Lower leg skin (tissue), 3 donors: ENCODE results near the gene SLC22A3.

ENCODE experiments used
- POLR2A ChIP-seq, 2 donors: fragments of 450-650 bp; IDR thresholded peaks; one replicate each; pipeline ENCODE4 v1.6.1; 2016 to 2017; ENCODE audit warnings: antibody characterized with exemption in 2 of 2, mild to moderate bottlenecking in 1 of 2, moderate library complexity in 1 of 2
- TF ChIP-seq, protein P1 (sequence below), 3 donors: fragments of 450-650 bp; IDR thresholded peaks; one replicate each; pipeline ENCODE4 v1.5.1; 2016; ENCODE audit warnings: antibody characterized with exemption in 3 of 3, mild to moderate bottlenecking in 3 of 3, moderate library complexity in 2 of 3

DNA sequence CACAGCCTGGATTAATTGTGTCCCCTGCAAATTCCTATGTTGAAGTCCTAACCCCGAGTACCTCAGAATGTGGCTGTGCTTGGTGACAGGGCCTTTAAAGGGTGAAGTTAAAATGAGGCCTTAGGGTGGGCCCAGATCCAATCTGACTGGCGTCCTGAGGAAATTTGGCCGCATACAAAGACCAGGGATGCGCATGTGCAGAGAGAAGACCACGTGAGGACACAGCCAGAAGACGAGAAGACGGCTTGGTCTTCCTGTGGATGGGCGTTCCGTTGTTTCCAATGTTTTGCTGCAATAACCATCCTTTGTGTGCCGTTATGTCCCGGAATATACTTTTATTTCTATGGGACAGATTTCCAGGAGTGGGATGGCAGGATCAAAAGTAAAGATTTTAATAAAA is 48.6 kb upstream of the SLC22A3 start:
- TF ChIP-seq POLR2A (IDR thresholded peaks at IDR 0.05), result no peak
- TF ChIP-seq, protein P1, sequence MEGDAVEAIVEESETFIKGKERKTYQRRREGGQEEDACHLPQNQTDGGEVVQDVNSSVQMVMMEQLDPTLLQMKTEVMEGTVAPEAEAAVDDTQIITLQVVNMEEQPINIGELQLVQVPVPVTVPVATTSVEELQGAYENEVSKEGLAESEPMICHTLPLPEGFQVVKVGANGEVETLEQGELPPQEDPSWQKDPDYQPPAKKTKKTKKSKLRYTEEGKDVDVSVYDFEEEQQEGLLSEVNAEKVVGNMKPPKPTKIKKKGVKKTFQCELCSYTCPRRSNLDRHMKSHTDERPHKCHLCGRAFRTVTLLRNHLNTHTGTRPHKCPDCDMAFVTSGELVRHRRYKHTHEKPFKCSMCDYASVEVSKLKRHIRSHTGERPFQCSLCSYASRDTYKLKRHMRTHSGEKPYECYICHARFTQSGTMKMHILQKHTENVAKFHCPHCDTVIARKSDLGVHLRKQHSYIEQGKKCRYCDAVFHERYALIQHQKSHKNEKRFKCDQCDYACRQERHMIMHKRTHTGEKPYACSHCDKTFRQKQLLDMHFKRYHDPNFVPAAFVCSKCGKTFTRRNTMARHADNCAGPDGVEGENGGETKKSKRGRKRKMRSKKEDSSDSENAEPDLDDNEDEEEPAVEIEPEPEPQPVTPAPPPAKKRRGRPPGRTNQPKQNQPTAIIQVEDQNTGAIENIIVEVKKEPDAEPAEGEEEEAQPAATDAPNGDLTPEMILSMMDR (IDR thresholded peaks at IDR 0.05), result no peak
